HUES48 (cell line): ENCODE measurements around the gene CSRNP3.

Source experiments
- H3K27ac ChIP-seq: one replicate; pipeline ENCODE4 v1.7.0; 2013; ENCODE audit warnings: low read depth, low read length, inconsistent platforms
- H3K27me3 ChIP-seq: 2 replicates; pipeline ENCODE4 v1.6.1; 2013; ENCODE audit warnings: mild to moderate bottlenecking, low read length; ENCODE audit not compliant: control insufficient read depth, insufficient read depth
- H3K36me3 ChIP-seq: 2 replicates; pipeline ENCODE4 v1.6.1; 2013; ENCODE audit warnings: low read length; ENCODE audit not compliant: control insufficient read depth, insufficient read depth
- H3K4me1 ChIP-seq: 2 replicates; pipeline ENCODE4 v1.6.1; 2013; ENCODE audit warnings: mild to moderate bottlenecking, low read length; ENCODE audit not compliant: control insufficient read depth, insufficient read depth
- H3K4me3 ChIP-seq: 2 replicates; pipeline ENCODE4 v1.5.1; 2013; ENCODE audit warnings: mild to moderate bottlenecking, low read depth, low read length
- H3K9ac ChIP-seq: 2 replicates; pipeline ENCODE4 v1.6.1; 2013; ENCODE audit warnings: mild to moderate bottlenecking, low read depth, low read length, moderate library complexity
- H3K9me3 ChIP-seq: 2 replicates; pipeline ENCODE4 v1.6.1; 2013; ENCODE audit warnings: low read length; ENCODE audit not compliant: control insufficient read depth, insufficient read depth

CSRNP3 gene

DNA sequence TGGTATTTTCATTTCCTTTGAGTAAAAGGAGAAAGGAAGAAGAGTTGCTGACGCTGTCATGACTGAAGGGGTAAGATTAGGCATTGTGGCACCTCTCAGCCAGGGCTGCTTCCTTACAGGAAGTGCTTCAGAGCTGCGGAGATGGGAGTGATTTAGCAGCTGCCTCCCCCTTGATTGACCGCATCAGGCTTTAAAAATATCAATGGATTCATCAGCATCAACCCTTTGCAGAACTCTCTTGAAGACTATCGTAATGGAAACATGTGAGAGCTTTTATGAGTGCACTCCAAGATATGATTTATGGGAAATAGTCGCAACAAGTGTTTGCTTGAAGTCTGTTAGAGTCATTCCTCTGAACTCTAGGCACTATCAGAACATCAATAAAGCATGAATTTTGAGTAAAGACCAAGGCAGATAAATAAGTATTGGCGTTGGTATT, 141.1 kb downstream of the CSRNP3 start:
- H3K27ac ChIP-seq, result no peak overlapping the region
- H3K4me3 ChIP-seq, result no peak overlapping the region

DNA sequence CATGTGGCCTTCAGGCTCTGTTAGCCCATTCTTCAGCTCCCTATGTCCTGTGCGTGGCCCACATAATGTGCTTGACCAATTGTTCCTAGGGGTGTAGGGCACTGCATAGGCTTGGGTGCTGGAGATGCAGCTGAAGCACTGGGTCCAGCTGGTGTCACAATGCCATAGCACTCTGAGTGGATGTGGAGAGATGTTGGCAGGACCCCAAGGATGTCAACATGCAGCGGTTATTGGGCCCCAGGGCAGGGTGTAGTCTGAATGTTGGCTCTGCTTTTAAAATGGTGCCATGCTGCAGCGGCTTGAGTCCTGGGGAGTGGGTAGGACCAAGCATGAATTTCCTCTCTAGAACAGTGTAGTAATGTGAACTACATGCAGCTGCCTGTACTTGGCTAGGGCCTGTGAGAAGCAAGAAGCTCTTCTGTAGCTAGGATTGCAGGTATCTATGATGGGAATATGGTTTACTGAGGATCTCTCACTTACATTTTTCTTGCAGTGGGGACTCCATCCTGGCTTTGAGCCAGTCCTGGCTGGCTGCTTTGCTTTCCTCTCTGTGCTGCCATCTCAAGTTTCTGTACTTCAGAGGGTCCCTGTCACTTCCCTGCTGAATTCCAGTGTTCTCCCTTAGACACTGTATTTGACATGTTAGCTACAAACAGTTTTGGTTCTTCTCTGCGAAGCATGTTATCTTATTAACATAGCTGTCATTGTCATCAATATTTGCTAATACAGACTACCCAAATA, 148.4 kb downstream of the CSRNP3 start:
- Histone ChIP-seq H3K27me3 (no peaks in the 10 kb centered on the region), H3K27ac (no peak overlapping the region), H3K36me3 (no peaks in the 10 kb centered on the region), H3K9me3 (no peaks in the 10 kb centered on the region), H3K9ac (no peak overlapping the region), H3K4me1 (no peaks in the 10 kb centered on the region), H3K4me3 (no peak overlapping the region)

More for the DNA sequence above, 141.1 kb downstream of the CSRNP3 start:
- H3K36me3 ChIP-seq, result no peaks in the 10 kb centered on the region
- H3K27me3 ChIP-seq, result no peaks in the 10 kb centered on the region
- H3K4me1 ChIP-seq, result peaks cover 5% of the 10 kb centered on the region; the same call in 1 of the 2 replicates
- H3K9ac ChIP-seq, result no peak overlapping the region
- H3K9me3 ChIP-seq, result no peaks in the 10 kb centered on the region

DNA sequence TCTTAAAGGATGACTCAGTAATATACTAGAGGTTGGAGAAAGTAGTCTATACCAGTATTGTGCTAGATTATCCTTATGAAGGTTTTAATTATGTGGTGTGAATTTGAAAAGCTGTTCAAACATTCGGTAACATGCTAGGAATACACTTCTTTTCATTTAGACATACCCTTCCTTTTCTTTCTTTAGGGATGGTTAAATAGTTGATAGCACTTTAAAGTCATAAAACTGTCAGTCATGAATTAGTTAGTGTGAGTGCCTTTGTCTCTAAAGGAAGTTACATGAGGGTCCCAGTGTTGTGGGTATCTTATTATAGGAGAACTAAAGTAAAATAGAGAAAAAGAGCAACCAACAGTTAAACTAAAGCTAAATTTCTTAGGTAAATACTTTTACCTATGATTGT, 149.3 kb downstream of the CSRNP3 start:
- Histone ChIP-seq H3K9ac (no peak overlapping the region), H3K4me1 (peaks cover 3% of the 10 kb centered on the region; the same call in 1 of the 2 replicates), H3K9me3 (no peaks in the 10 kb centered on the region), H3K4me3 (no peak overlapping the region), H3K36me3 (no peaks in the 10 kb centered on the region), H3K27ac (no peak overlapping the region), H3K27me3 (no peaks in the 10 kb centered on the region)

DNA sequence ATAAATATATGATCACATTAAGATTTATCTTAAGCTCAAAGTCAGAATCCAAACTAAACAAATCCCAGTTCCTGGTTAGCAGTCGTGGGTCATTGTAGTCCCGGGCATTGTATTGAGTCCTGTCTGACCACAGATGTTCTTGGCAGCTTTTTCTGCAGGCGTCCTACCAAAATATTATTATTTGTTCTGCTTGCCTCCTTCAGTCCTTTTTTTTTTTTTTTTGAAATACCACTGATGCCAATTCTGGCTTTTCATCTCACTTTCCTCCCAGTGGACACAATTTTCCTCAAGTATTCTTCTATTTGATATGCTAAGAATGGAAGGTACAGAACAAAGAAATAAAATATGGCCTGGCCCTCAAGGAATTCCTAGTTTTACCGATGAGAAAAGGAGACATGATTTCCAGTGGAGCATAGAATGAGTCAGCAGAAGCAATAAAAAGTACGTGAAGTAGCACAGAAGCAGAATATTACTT, 151.6 kb downstream of the CSRNP3 start:
- H3K27ac ChIP-seq, result no peak overlapping the region
- no peak overlapping the region for H3K9ac ChIP-seq
- H3K4me1 ChIP-seq, result peaks cover 12% of the 10 kb centered on the region
- no peaks in the 10 kb centered on the region for H3K36me3 ChIP-seq
- no peaks in the 10 kb centered on the region for H3K27me3 ChIP-seq
- H3K4me3 ChIP-seq, result no peak overlapping the region
- no peaks in the 10 kb centered on the region for H3K9me3 ChIP-seq

DNA sequence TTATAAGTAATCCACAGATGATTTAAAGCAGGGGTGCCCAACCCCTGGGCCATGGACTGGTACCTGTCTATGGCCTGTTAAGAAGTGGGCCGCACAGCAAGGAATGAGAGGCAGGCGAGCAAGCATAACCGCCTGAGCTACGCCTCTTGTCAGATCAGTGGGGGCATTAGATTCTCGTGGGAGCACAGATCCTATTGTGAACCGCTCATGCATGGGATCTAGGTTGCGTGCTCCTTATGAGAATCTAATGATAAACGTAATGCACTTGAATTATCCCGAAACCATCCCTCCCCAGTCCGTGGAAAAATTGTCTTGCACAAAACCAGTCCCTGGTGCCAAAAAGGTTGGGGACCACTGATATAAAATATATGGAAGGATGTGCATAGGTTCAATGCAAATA, 153.7 kb downstream of the CSRNP3 start:
- Histone ChIP-seq H3K9ac (no peak overlapping the region), H3K9me3 (no peaks in the 10 kb centered on the region), H3K36me3 (no peaks in the 10 kb centered on the region), H3K27me3 (no peaks in the 10 kb centered on the region), H3K4me3 (no peak overlapping the region), H3K4me1 (peaks cover 12% of the 10 kb centered on the region), H3K27ac (no peak overlapping the region)

DNA sequence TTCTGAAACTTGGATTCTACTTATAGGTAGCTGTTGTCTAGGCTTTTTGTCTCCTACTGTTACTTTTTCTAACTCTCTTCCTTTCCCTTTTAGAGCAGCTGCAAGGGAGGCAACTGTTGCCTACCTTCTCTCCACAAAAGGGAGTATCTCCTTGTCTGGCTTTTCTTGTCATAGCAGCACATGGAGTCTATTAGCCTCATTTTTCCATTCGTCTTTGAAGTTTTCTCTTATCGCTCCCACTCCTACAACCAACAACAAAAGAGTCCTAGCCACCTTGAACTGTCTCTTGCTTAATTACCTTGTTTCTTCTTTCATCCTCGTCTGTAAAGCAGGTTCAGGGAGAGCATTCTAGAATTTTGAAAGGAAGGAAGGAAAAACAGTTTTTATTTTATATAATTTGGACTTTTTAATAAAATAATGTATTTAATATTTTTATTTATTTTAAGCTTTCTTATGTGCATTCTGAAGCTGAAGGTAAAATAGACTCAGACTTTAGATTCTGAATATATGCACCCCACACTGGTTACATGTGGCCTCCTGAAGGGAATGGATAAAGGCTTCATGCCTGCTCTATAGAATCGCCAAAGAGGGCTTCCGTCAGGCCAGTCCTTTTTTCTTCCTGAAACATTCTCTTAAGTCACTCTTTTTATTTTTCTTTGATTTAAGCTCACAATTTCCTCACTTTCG, 154.4 kb downstream of the CSRNP3 start:
- no peak overlapping the region for H3K4me3 ChIP-seq
- H3K9ac ChIP-seq, result no peak overlapping the region
- H3K4me1 ChIP-seq, result peaks cover 12% of the 10 kb centered on the region
- H3K36me3 ChIP-seq, result no peaks in the 10 kb centered on the region
- no peaks in the 10 kb centered on the region for H3K27me3 ChIP-seq
- peak overlapping the region; percentile 9 for H3K27ac ChIP-seq
- H3K9me3 ChIP-seq, result no peaks in the 10 kb centered on the region

DNA sequence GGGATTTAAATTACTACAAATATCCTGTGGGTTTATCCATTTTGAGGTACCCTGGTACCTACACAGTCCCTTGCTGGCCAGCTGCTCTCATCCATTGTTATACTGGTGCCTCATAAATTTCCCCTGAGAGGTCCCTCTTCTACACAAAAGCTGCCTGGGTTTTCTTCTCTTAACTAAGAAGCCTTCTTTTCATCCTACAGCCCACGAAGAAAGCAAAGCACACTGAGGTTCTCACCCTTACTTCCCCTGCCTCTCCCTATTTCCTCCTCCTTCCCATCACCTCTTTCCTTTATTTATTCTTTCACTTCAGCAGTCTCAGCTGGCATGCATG, 154.9 kb downstream of the CSRNP3 start:
- Histone ChIP-seq H3K27ac (peak overlapping the region; percentile 59), H3K36me3 (no peaks in the 10 kb centered on the region), H3K9ac (no peak overlapping the region), H3K4me1 (peaks cover 17% of the 10 kb centered on the region), H3K27me3 (no peaks in the 10 kb centered on the region), H3K9me3 (no peaks in the 10 kb centered on the region), H3K4me3 (no peak overlapping the region)

DNA sequence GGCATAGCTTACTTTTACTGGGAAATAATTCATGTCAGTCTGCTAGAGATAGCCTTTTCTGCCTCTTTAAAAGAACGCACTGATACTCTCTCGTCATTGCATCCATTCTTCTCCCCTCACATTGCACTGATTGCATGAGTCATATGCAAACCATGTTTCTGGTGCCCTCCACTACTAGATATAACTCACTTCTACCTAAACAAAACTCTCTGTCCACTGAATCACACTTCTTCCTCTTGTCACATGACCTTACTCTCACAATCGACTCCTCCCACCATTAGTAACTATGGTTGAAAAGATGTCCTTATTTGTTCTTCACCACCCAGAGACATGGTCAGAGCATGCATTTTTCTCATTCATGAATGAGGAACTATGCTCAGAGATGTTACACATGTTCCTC, 158.0 kb downstream of the CSRNP3 start:
- no peaks in the 10 kb centered on the region for H3K36me3 ChIP-seq
- H3K9me3 ChIP-seq, result no peaks in the 10 kb centered on the region
- H3K9ac ChIP-seq, result no peak overlapping the region
- peaks cover 39% of the 10 kb centered on the region for H3K4me1 ChIP-seq
- no peak overlapping the region for H3K27ac ChIP-seq
- no peak overlapping the region for H3K4me3 ChIP-seq
- no peaks in the 10 kb centered on the region for H3K27me3 ChIP-seq

DNA sequence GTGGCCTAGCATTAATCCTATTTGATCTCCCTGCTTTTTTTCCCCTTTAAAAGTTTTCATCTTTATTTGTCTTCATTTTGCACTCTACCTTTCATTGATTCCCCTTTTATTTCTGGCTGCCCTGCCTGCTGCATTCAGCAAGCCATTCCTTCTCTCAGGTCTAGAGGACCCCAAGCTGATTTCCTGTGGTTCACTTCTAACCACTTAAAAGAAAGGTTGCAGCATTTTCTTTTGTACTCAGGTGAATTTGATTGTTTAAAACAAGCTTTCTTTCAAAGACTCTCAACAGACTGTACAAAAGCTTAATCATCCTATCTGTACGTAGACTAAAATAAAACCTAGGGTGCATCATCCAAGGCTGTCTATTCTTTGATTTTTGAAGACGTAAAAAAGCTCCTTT, 160.3 kb downstream of the CSRNP3 start:
- H3K27ac ChIP-seq, result no peak overlapping the region

DNA sequence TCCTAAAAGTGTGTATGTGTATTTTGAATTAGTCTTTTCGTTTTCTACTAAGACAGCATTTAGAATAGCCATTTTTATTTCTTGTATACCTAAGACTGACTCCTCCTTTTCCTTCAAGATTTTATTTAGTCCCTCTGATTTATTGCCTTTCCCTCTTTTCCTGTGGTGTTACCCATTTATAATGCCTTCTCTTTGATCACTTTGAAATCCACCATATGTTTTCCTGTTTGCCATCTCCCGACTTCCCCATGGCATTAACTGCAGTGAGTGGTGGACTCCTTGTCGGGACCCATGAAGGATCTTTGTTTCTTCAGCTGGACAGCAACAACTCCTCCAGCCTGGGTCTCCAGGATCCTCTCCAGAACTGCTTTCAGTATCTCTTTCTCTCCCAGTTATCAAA, 160.7 kb downstream of the CSRNP3 start:
- Histone ChIP-seq H3K9ac (no peak overlapping the region), H3K27ac (no peak overlapping the region), H3K4me1 (peaks cover 54% of the 10 kb centered on the region), H3K9me3 (no peaks in the 10 kb centered on the region), H3K36me3 (no peaks in the 10 kb centered on the region), H3K27me3 (no peaks in the 10 kb centered on the region), H3K4me3 (no peak overlapping the region)

More for the DNA sequence above, 160.3 kb downstream of the CSRNP3 start:
- Histone ChIP-seq H3K4me1 (peaks cover 50% of the 10 kb centered on the region), H3K36me3 (no peaks in the 10 kb centered on the region), H3K9me3 (no peaks in the 10 kb centered on the region), H3K27me3 (no peaks in the 10 kb centered on the region), H3K4me3 (no peak overlapping the region), H3K9ac (no peak overlapping the region)

DNA sequence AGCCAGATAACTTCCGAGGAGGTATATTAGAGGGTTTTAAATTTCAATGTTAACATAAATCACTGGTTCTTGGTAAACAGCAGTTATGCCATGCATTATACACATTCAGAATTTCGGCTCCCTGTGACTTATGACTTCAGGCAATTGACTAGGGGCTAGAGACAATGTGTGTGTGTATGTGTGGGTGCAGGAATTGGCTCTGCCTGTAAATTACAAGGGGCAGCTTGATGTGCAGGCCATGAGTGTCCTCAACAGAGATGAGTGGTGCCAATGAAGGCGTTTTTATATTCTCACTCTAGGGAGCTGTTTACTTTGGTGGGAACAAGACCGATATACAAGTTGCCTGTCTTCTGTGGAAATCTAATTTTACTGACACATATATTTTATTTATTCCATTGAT, 161.6 kb downstream of the CSRNP3 start:
- no peaks in the 10 kb centered on the region for H3K27me3 ChIP-seq
- H3K36me3 ChIP-seq, result no peaks in the 10 kb centered on the region
- H3K4me3 ChIP-seq, result no peak overlapping the region
- H3K9me3 ChIP-seq, result no peaks in the 10 kb centered on the region
- H3K27ac ChIP-seq, result no peak overlapping the region
- no peak overlapping the region for H3K9ac ChIP-seq
- peaks cover 62% of the 10 kb centered on the region for H3K4me1 ChIP-seq
